HCT116 (cell line): Measurements from ENCODE around the gene HLCS.

ENCODE experiments used
- EGR1 ChIP-seq: IDR thresholded peaks from 2 replicates; pipeline ENCODE4 v1.6.1; 2012; ENCODE audit warnings: low read depth
- TF ChIP-seq, protein P1 (sequence below), 3 experiments: fragments of 200-600 bp in 1 of 3; sonication (generic) in 1 of 3; IDR thresholded peaks in 2 of 3; conservative IDR thresholded peaks in 1 of 3; 2 replicates each; pipeline ENCODE4 v1.5.1; 2012 to 2017; ENCODE audit warnings: low read depth in 2 of 3, low read length in 2 of 3, antibody characterized with exemption in 1 of 3, borderline replicate concordance in 1 of 3, control low read depth in 1 of 3, mild to moderate bottlenecking in 1 of 3, mixed read lengths in 1 of 3, mixed run types in 1 of 3, moderate library complexity in 1 of 3; ENCODE audit not compliant: insufficient read depth in 1 of 3

DNA sequence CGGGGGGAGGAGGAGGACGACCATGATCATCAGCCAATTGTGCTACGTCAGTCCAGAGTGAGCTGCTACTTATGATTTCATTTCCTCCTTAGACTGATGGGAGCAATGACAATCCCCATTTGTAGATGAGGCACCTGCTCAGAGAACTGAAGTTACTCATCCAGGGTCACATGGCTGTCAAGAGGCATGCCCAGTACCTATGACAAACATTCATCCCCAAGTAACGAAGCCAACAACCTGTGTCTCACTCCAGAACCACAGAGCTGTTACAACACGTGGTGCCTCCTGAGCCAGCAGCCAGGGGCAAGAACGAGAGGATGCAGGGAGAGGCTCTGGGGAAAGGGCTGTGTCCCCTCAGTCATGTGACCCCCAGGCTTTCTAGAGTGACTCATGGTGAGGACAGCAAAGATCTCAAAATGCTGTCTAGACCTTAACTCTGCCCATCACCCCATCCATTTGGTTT lies 173.9 kb downstream of the HLCS start:
- TF ChIP-seq, protein P1, sequence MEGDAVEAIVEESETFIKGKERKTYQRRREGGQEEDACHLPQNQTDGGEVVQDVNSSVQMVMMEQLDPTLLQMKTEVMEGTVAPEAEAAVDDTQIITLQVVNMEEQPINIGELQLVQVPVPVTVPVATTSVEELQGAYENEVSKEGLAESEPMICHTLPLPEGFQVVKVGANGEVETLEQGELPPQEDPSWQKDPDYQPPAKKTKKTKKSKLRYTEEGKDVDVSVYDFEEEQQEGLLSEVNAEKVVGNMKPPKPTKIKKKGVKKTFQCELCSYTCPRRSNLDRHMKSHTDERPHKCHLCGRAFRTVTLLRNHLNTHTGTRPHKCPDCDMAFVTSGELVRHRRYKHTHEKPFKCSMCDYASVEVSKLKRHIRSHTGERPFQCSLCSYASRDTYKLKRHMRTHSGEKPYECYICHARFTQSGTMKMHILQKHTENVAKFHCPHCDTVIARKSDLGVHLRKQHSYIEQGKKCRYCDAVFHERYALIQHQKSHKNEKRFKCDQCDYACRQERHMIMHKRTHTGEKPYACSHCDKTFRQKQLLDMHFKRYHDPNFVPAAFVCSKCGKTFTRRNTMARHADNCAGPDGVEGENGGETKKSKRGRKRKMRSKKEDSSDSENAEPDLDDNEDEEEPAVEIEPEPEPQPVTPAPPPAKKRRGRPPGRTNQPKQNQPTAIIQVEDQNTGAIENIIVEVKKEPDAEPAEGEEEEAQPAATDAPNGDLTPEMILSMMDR (IDR thresholded peaks at IDR 0.05 in 2 of 3, conservative IDR thresholded peaks at IDR 0.05 in 1 of 3; ENCODE audit: borderline replicate concordance in 1 of 3, insufficient read depth in 1 of 3, low read depth in 2 of 3, low read length in 2 of 3): no peak
- TF ChIP-seq EGR1: no peak
